OCI-LY7 (cell line): ENCODE data around the gene OPCML. TPM values are rescaled to one million over a fixed set of nuclear protein-coding genes. Genes with fewer than 3 reads are reported as not detected.

Source experiments
- BruUV-seq: library from RNA; stranded (reverse); fragments of 400-500 nt; replicated peaks from 2 replicates; lab custom pipeline; 2021; lab: Mats Ljungman, UMichigan
- CTCF ChIA-PET: fragments of 300-600 bp; sonication (Branson Sonifier 250); formaldehyde crosslinking; loops from one replicate; lab custom pipeline; 2022; ENCODE audit warnings: antibody characterized with exemption; ENCODE audit not compliant: unreplicated experiment; lab: Charles Lee
- POLR2A ChIA-PET: fragments of 300-600 bp; sonication (Branson Sonifier 250); formaldehyde crosslinking; loops from one replicate; lab custom pipeline; 2022; ENCODE audit warnings: antibody characterized with exemption; lab: Charles Lee
- DNase-seq: peaks from one replicate; pipeline ENCODE4 v3.0.0-alpha.2; 2015; ENCODE audit warnings: low spot score
- H2AFZ ChIP-seq: fragments of 200-600 bp; sonication (generic), shearing (Covaris generic); 2 replicates; pipeline ENCODE4 v1.6.1; 2014; ENCODE audit warnings: mild to moderate bottlenecking, antibody characterized with exemption, low read length, moderate library complexity
- H3K27ac ChIP-seq: fragments of 200-600 bp; sonication (generic); 2 replicates; pipeline ENCODE4 v1.5.1; 2014; ENCODE audit warnings: mixed run types, low read depth, mild to moderate bottlenecking, moderate library complexity, low read length, inconsistent platforms; ENCODE audit not compliant: poor library complexity, severe bottlenecking
- H3K36me3 ChIP-seq: fragments of 200-600 bp; sonication (generic); 2 replicates; pipeline ENCODE4 v1.6.1; 2014; ENCODE audit warnings: mild to moderate bottlenecking, antibody characterized with exemption, low read length, moderate library complexity, mixed read lengths; ENCODE audit not compliant: insufficient read depth
- H3K4me1 ChIP-seq: fragments of 200-600 bp; sonication (generic); 2 replicates; pipeline ENCODE4 v1.5.1; 2014; ENCODE audit warnings: mild to moderate bottlenecking, low read length; ENCODE audit not compliant: insufficient read depth, poor library complexity, severe bottlenecking
- H3K4me2 ChIP-seq: fragments of 200-600 bp; sonication (generic); 2 replicates; pipeline ENCODE4 v1.6.1; 2014; ENCODE audit warnings: mild to moderate bottlenecking, low read length
- H3K4me3 ChIP-seq: fragments of 200-600 bp; sonication (generic); 2 replicates; pipeline ENCODE4 v1.5.1; 2014; ENCODE audit warnings: mild to moderate bottlenecking, low read depth, low read length; ENCODE audit not compliant: poor library complexity, severe bottlenecking
- H3K79me2 ChIP-seq: fragments of 200-600 bp; sonication (generic); 2 replicates; pipeline ENCODE4 v1.6.1; 2016; ENCODE audit warnings: low read depth, mild to moderate bottlenecking, low read length, moderate library complexity, mixed read lengths; ENCODE audit not compliant: insufficient read depth
- H3K9me2 ChIP-seq: fragments of 200-600 bp; sonication (generic); 2 replicates; pipeline ENCODE4 v1.6.1; 2016; ENCODE audit warnings: mild to moderate bottlenecking, low read length, mixed read lengths; ENCODE audit not compliant: insufficient read depth
- H3K9me3 ChIP-seq: fragments of 200-600 bp; sonication (generic); 2 replicates; pipeline ENCODE4 v1.6.1; 2014; ENCODE audit warnings: mild to moderate bottlenecking, mixed run types, low read length, mixed read lengths
- H4K20me1 ChIP-seq: fragments of 200-600 bp; sonication (generic); 2 replicates; pipeline ENCODE4 v1.6.1; 2014; ENCODE audit warnings: mild to moderate bottlenecking, antibody characterized with exemption, low read length, moderate library complexity, mixed read lengths; ENCODE audit not compliant: insufficient read depth
- EZH2phosphoT487 ChIP-seq: fragments of 200-600 bp; sonication (generic); IDR thresholded peaks from 2 replicates; pipeline ENCODE4 v1.6.1; 2018; ENCODE audit warnings: low read depth, borderline replicate concordance, mild to moderate bottlenecking, mixed run types, antibody characterized with exemption, low read length, moderate library complexity, mixed read lengths
- intact Hi-C: fragments of 100-400 bp; cut with micrococcal nuclease; formaldehyde crosslinking; loops from one replicate; pipeline ENCODE4 v1.10.0; 2022; ENCODE audit not compliant: unreplicated experiment
- total RNA-seq, 2 experiments: library from RNA; depleted of rRNA in 1 of 2; stranded (reverse); fragments of >200 nt in 1 of 2; shearing (Covaris generic) in 1 of 2; gene quantifications; 2 replicates each; pipeline ENCODE4 v1.2.3, GENCODE V29; 2014 to 2022
- TF ChIP-seq, protein P1 (sequence below): fragments of 200-600 bp; sonication (generic); conservative IDR thresholded peaks from 2 replicates; pipeline ENCODE4 v1.5.1; 2014; ENCODE audit warnings: mild to moderate bottlenecking, antibody characterized with exemption, low read length, moderate library complexity, mixed read lengths

Gene OPCML
- total RNA-seq, 2 experiments from 2014 or later: not detected

GRCh38 chr11:133346137-133346536 lies 186.2 kb downstream of the OPCML start:
- H3K9me3 ChIP-seq: no peaks in the 10 kb centered on the region
- intact Hi-C loops: no loop called here
- H3K36me3 ChIP-seq: no peaks in the 10 kb centered on the region
- CTCF ChIA-PET: no interaction called here
- H2AFZ ChIP-seq: no peak overlapping the region
- POLR2A ChIA-PET: no interaction called here
- H4K20me1 ChIP-seq: no peaks in the 10 kb centered on the region
- BruUV-seq: no TSS peak
- no peak overlapping the region for H3K4me3 ChIP-seq
- H3K9me2 ChIP-seq: no peaks in the 10 kb centered on the region
- H3K27ac ChIP-seq: no peak overlapping the region
- no peak overlapping the region for H3K4me2 ChIP-seq
- TF ChIP-seq, protein P1, sequence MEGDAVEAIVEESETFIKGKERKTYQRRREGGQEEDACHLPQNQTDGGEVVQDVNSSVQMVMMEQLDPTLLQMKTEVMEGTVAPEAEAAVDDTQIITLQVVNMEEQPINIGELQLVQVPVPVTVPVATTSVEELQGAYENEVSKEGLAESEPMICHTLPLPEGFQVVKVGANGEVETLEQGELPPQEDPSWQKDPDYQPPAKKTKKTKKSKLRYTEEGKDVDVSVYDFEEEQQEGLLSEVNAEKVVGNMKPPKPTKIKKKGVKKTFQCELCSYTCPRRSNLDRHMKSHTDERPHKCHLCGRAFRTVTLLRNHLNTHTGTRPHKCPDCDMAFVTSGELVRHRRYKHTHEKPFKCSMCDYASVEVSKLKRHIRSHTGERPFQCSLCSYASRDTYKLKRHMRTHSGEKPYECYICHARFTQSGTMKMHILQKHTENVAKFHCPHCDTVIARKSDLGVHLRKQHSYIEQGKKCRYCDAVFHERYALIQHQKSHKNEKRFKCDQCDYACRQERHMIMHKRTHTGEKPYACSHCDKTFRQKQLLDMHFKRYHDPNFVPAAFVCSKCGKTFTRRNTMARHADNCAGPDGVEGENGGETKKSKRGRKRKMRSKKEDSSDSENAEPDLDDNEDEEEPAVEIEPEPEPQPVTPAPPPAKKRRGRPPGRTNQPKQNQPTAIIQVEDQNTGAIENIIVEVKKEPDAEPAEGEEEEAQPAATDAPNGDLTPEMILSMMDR: no peak
- no peaks in the 10 kb centered on the region for H3K4me1 ChIP-seq
- DNase-seq: no peak
- H3K79me2 ChIP-seq: no peaks in the 10 kb centered on the region

- no peak overlapping the region for H3K27ac ChIP-seq
- intact Hi-C loops: no loop called here
- H2AFZ ChIP-seq: no peak overlapping the region
- H3K79me2 ChIP-seq: no peaks in the 10 kb centered on the region
- H3K4me1 ChIP-seq: no peaks in the 10 kb centered on the region
- no peaks in the 10 kb centered on the region for H3K9me2 ChIP-seq
- H3K36me3 ChIP-seq: no peaks in the 10 kb centered on the region
- no peak for TF ChIP-seq EZH2phosphoT487
- TF ChIP-seq, protein P1: no peak
- H3K4me3 ChIP-seq: no peak overlapping the region
- ChIA-PET CTCF (no interaction called here), POLR2A (no interaction called here)
- DNase-seq: no peak
- BruUV-seq: no TSS peak
- no peaks in the 10 kb centered on the region for H3K9me3 ChIP-seq
- no peaks in the 10 kb centered on the region for H4K20me1 ChIP-seq
- H3K4me2 ChIP-seq: no peak overlapping the region
These were observed 188.3 kb downstream of the OPCML start for GRCh38 chr11:133343951-133344350.

DNA sequence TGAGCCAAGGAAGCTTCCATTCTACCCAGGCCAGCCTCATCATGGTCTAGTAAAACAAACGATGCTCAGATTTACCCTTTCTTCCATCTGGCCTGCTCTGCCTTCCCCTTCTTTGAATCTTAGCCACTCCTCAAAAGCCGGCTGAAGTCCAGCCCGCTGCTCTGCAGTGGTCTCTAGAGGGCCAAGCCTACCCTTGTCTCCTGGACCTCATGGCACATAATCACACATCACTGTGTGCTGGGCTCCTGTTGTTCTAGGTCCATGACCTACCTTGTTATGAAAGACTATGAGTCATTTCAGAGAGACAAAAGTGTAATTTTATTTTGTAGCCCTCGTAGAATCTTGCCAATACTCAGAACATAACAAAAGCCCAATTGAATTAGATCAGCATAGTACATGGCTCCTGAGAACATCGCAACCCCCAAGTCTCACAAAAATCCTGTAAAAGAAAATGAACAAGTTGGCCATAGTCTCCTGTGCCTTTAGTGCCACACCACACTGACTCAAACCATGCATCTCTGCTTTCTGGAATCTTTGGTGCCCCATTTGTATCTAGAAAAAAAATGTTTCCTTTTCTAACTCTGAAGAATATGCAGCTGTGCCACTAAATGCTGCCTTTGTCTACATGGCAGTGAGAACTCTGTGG lies 192.7 kb downstream of the OPCML start:
- no peaks in the 10 kb centered on the region for H3K36me3 ChIP-seq
- DNase-seq: no peak
- ChIA-PET CTCF (no interaction called here), POLR2A (interaction anchor here (0.6 to 0.7 kb wide), 2 partner anchors 53 to 80 kb away, joined by 3 to 4 read pairs; no protein-coding TSS in a partner anchor)
- no peaks in the 10 kb centered on the region for H3K4me1 ChIP-seq
- H3K79me2 ChIP-seq: no peaks in the 10 kb centered on the region
- no peak overlapping the region for H3K4me2 ChIP-seq
- no peak overlapping the region for H2AFZ ChIP-seq
- H3K9me2 ChIP-seq: no peaks in the 10 kb centered on the region
- no peak overlapping the region for H3K4me3 ChIP-seq
- intact Hi-C loops: no loop called here
- BruUV-seq: no TSS peak
- H3K27ac ChIP-seq: no peak overlapping the region
- H3K9me3 ChIP-seq: no peaks in the 10 kb centered on the region
- TF ChIP-seq EZH2phosphoT487: no peak
- TF ChIP-seq, protein P1: no peak
- H4K20me1 ChIP-seq: no peaks in the 10 kb centered on the region
